ENCODE results near the gene AUTS2. TPM values are rescaled to one million over a fixed set of nuclear protein-coding genes. Genes with fewer than 3 reads are reported as not detected.

The AUTS2 gene
- total RNA-seq, 3 donors from 2014 or later, result 31.5 to 94.3 (median 81.3) TPM

- no peak for DNase-seq (ENCODE audit: low spot score in 2 of 2)
- no peaks in the 10 kb centered on the region for H3K36me3 ChIP-seq
- H3K4me3 ChIP-seq, result no peak overlapping the region
- no peak overlapping the region for H3K27ac ChIP-seq
- intact Hi-C loops (cut with DNase I; ENCODE audit: low total_unique reads), result no loop called here
- TF ChIP-seq POLR2A (IDR thresholded peaks at IDR 0.05) (no peak), POLR2AphosphoS5 (IDR thresholded peaks at IDR 0.05) (no peak), CTCF (IDR thresholded peaks at IDR 0.05) (no peak)
- peaks cover 0 to 5% of the 10 kb centered on the region in 2 donors for H3K4me1 ChIP-seq
- no peaks in the 10 kb centered on the region for H3K9me3 ChIP-seq
- no peaks in the 10 kb centered on the region for H3K27me3 ChIP-seq
Observed at GRCh38 chr7:70700941-70701425, 1102.7 kb downstream of the AUTS2 start.

GRCh38 chr7:70701477-70701876 is 1103.2 kb downstream of the AUTS2 start:
- TF ChIP-seq POLR2A (IDR thresholded peaks at IDR 0.05), result no peak
- no peak for TF ChIP-seq CTCF (IDR thresholded peaks at IDR 0.05)
- no peak for TF ChIP-seq POLR2AphosphoS5 (IDR thresholded peaks at IDR 0.05)
- Histone ChIP-seq H3K27me3 (no peaks in the 10 kb centered on the region), H3K36me3 (no peaks in the 10 kb centered on the region), H3K9me3 (no peaks in the 10 kb centered on the region), H3K27ac (no peak overlapping the region), H3K4me1 (peaks cover 0 to 5% of the 10 kb centered on the region in 2 donors), H3K4me3 (no peak overlapping the region)
- no peak for DNase-seq (ENCODE audit: low spot score in 2 of 2)
- intact Hi-C loops (cut with DNase I; ENCODE audit: low total_unique reads), result no loop called here

- no peaks in the 10 kb centered on the region for H3K36me3 ChIP-seq
- no peak overlapping the region for H3K4me3 ChIP-seq
- H3K27ac ChIP-seq, result no peak overlapping the region
- no peaks in the 10 kb centered on the region for H3K27me3 ChIP-seq
- TF ChIP-seq POLR2AphosphoS5 (IDR thresholded peaks at IDR 0.05), result no peak
- no peak for TF ChIP-seq POLR2A (IDR thresholded peaks at IDR 0.05)
- no peak for TF ChIP-seq CTCF (IDR thresholded peaks at IDR 0.05)
- intact Hi-C loops (cut with DNase I; ENCODE audit: low total_unique reads), result no loop called here
- H3K4me1 ChIP-seq, result peaks cover 0 to 5% of the 10 kb centered on the region in 2 donors
- DNase-seq (ENCODE audit: low spot score in 2 of 2), result no peak
- no peaks in the 10 kb centered on the region for H3K9me3 ChIP-seq
Observed at GRCh38 chr7:70701991-70702390, 1103.7 kb downstream of the AUTS2 start.

- no peak for DNase-seq (ENCODE audit: low spot score in 2 of 2)
- no peak overlapping the region for H3K4me3 ChIP-seq
- H3K4me1 ChIP-seq, result no peaks in the 10 kb centered on the region
- TF ChIP-seq CTCF (IDR thresholded peaks at IDR 0.05) (no peak), POLR2A (IDR thresholded peaks at IDR 0.05) (no peak), POLR2AphosphoS5 (IDR thresholded peaks at IDR 0.05) (no peak)
- intact Hi-C loops (cut with DNase I; ENCODE audit: low total_unique reads), result no loop called here
- H3K36me3 ChIP-seq, result no peaks in the 10 kb centered on the region
- H3K27ac ChIP-seq, result no peak overlapping the region
- no peaks in the 10 kb centered on the region for H3K27me3 ChIP-seq
- H3K9me3 ChIP-seq, result no peaks in the 10 kb centered on the region
Observed at GRCh38 chr7:70703785-70704184, 1105.5 kb downstream of the AUTS2 start.

GRCh38 chr7:70704831-70705346 is 1106.6 kb downstream of the AUTS2 start:
- intact Hi-C loops (cut with DNase I; ENCODE audit: low total_unique reads), result no loop called here
- no peak for DNase-seq (ENCODE audit: low spot score in 2 of 2)

More at GRCh38 chr7:70704831-70705346, 1106.6 kb downstream of the AUTS2 start:
- no peak overlapping the region for H3K27ac ChIP-seq
- H3K27me3 ChIP-seq, result no peaks in the 10 kb centered on the region
- H3K4me3 ChIP-seq, result no peak overlapping the region
- H3K4me1 ChIP-seq, result no peaks in the 10 kb centered on the region
- H3K36me3 ChIP-seq, result no peaks in the 10 kb centered on the region
- TF ChIP-seq POLR2A (IDR thresholded peaks at IDR 0.05), result no peak
- TF ChIP-seq POLR2AphosphoS5 (IDR thresholded peaks at IDR 0.05), result no peak
- no peak for TF ChIP-seq CTCF (IDR thresholded peaks at IDR 0.05)
- no peaks in the 10 kb centered on the region for H3K9me3 ChIP-seq

All from breast epithelium (tissue), 4 donors.